HG03039 (cell line): ENCODE measurements around the gene CHAT.

ENCODE experiments used
- ATAC-seq: cut with Tn5 transposase; IDR thresholded peaks from one replicate; pipeline ENCODE4 v1.9.1; 2021; ENCODE audit warnings: mild to moderate bottlenecking, moderate library complexity; ENCODE audit not compliant: unreplicated experiment

CHAT gene

GRCh38 chr10:49611816-49612512, 1.9 kb upstream of the CHAT start:
- ATAC-seq: no peak

GRCh38 chr10:49612513-49613164, 1.2 kb upstream of the CHAT start:
- no peak for ATAC-seq

- no peak for ATAC-seq
Observed at GRCh38 chr10:49613165-49613881, 514 bp upstream of the CHAT start.

- no peak for ATAC-seq
Observed at GRCh38 chr10:49614242-49615198, 683 bp downstream of the CHAT start.

GRCh38 chr10:49615213-49615612, 1.4 kb downstream of the CHAT start:
- no peak for ATAC-seq

- no peak for ATAC-seq
Observed at GRCh38 chr10:49615721-49616120, 1.9 kb downstream of the CHAT start.

GRCh38 chr10:49616421-49617101, 2.7 kb downstream of the CHAT start:
- ATAC-seq: no peak

GRCh38 chr10:49617121-49618020, 3.5 kb downstream of the CHAT start:
- ATAC-seq: no peak

- no peak for ATAC-seq
Observed at GRCh38 chr10:49618821-49619220, 5.0 kb downstream of the CHAT start.

- ATAC-seq: no peak
Observed at GRCh38 chr10:49619613-49620012, 5.8 kb downstream of the CHAT start.

GRCh38 chr10:49620286-49620810, 6.5 kb downstream of the CHAT start:
- no peak for ATAC-seq

GRCh38 chr10:49620841-49621378, 7.1 kb downstream of the CHAT start:
- no peak for ATAC-seq

- ATAC-seq: no peak
Observed at GRCh38 chr10:49621561-49621960, 7.7 kb downstream of the CHAT start.

GRCh38 chr10:49622426-49623425, 8.9 kb downstream of the CHAT start:
- no peak for ATAC-seq

- no peak for ATAC-seq
Observed at GRCh38 chr10:49624629-49625028, 10.8 kb downstream of the CHAT start.

- ATAC-seq: no peak
Observed at GRCh38 chr10:49625411-49625810, 11.6 kb downstream of the CHAT start.

- ATAC-seq: no peak
Observed at GRCh38 chr10:49627038-49627437, 13.2 kb downstream of the CHAT start.
